CD4-positive, alpha-beta T cell treated with Interleukin-4 for 1 hour (primary cell): Measurements from ENCODE around the gene BRD4.
A peak's percentile ranks its signal among the peaks of the same experiment; 100 is the strongest.

Source experiments
- DNase-seq, 2 donors: peaks; one replicate each; pipeline ENCODE4 v3.0.0-alpha.2; 2020 to 2022

Gene BRD4

GRCh38 chr19:15288146-15288963 is 44.0 kb downstream of the BRD4 start:
- peak in 1 of 2 donors; percentile 41 for DNase-seq

DNA sequence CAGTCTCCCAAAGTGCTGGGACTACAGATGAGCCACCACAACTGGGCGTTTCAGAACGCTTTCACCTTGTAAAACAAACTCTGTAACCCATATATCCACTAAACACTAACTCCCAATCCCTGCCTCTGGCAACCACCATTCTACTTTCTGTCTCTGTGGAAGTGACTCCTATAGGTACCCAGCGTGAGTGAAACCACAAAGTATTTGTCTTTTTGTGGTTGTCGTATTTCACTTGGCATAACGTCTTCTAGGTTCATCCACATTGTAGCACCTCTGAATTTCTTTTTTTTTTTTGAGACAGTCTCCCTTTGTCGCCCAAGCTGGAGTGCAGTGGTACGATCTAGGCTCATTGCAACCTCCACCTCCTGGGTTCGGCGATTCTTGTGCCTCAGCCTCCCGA is 44.8 kb downstream of the BRD4 start:
- no peak for DNase-seq

DNA sequence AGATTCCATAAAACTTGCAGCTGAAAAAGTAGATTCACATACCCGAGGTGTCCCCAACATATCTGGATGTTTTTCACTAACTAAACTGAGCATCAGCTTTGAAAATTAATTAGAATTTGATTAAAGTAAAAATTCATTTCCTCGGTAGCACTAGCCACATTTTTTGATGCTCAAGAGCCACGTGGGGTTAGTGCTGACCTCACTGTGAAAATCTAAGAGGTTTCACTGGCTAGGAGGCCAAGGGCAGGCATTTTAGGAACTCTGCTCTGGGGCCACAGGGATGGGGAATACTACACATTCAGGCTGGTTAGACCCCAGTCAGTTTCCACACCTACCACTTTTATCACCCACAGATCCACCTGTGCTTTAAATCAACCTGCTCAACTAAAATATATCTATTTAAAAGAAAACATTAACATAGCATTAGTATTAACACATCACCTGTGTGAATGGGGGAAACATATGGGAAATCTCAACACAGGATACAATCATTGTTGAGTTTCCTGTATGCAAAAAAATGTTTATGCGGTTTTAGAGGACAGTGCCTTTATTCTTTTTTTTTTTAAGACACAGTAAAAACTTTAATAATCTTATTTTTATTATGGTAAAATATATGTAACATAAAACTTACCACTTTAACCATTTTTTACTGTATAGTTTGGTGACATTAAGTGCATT is 45.5 kb downstream of the BRD4 start:
- peak in 1 of 2 donors; percentile 26 for DNase-seq

GRCh38 chr19:15285896-15286591 is 46.3 kb downstream of the BRD4 start:
- peak in 1 of 2 donors; percentile 69 for DNase-seq

- no peak for DNase-seq
Measured at GRCh38 chr19:15284896-15285295, 47.4 kb downstream of the BRD4 start.

DNA sequence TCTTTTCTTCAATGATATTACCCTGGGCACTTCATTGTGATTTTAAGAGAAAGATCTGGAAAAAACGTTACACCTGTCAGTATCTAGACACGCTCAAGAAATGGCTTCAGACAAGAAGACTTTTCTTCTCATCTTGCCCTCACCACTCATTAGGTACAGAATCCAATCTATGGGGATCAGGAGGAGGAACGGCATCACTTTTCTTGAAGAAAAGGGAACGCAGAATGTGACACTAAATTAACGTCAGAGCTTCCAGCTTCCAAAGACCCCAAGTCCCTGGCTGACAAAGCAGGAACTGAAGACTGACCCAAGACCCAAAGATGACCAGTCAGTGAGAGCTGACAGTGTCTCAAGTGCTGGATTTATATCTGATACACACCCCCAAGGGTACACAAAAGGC is 48.2 kb downstream of the BRD4 start:
- no peak for DNase-seq

- no peak for DNase-seq
Measured at GRCh38 chr19:15283141-15283883, 49.0 kb downstream of the BRD4 start.

- no peak for DNase-seq
Measured at GRCh38 chr19:15282311-15282705, 50.0 kb downstream of the BRD4 start.

DNA sequence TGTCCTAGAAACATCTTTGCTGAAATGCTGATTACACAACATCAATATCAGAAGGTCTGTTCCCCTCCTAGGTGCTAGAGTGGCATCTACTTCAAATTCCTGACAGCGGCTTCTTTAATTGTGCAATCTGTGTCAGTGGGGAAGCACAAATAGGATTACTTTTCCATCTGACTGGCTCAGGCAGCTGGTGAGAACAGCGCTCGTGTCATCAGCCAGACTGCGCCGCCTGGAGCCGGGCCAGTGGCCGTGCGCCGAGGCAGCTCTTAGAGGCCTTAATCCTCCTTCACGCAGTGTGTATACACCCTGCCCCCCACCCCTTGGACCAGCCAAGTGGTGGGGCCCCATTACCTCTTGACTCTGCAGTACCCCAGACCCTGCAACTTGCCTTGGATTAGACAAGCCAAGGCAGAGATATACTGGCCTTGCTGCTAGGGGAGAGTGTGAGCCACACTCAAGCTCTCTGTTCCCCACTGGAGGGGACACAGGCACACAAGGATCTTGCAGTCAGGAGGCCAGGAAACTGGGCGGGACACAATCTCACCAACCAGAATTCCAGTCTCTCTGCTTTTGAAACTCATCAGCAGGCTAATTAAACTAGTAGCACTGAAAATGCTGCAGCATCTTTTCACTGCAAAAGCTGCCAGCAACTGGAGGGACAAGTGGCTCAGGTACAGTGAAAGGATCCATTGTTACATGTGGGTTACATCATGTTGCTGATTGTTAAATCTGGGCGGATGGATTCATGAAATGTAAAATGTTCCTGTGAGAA is 51.2 kb downstream of the BRD4 start:
- no peak for DNase-seq

DNA sequence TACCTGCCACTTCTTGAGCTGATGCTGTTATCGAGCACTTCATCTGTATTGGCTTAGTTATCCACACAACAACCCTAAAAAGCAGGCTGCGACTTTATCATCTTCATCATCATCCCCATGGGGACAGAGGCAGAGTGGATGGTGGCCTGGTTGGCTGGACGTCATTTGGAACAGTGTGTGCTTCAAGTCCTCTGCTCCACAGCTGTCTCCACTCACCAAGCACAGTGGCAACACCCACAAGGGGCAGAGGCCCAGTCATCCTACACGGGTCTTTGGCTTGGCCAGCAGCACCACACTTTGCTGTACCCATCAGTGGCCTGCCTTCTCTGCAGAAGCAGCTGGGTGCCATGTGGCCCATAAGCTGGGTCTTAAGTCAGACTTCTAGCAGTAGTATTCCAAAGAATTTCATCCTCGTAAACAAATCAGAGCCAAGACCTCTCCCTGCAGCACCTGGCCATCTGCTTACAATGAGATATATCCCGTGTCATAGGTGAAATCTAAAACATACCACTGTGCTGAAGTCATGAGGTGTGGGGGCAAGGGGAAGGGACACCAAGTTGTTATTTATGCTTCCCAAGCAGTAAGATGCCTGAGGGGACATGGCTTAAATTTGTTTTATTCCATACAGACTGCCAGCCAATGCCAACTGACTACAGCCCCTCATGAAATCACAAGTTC is 52.2 kb downstream of the BRD4 start:
- DNase-seq = no peak

DNA sequence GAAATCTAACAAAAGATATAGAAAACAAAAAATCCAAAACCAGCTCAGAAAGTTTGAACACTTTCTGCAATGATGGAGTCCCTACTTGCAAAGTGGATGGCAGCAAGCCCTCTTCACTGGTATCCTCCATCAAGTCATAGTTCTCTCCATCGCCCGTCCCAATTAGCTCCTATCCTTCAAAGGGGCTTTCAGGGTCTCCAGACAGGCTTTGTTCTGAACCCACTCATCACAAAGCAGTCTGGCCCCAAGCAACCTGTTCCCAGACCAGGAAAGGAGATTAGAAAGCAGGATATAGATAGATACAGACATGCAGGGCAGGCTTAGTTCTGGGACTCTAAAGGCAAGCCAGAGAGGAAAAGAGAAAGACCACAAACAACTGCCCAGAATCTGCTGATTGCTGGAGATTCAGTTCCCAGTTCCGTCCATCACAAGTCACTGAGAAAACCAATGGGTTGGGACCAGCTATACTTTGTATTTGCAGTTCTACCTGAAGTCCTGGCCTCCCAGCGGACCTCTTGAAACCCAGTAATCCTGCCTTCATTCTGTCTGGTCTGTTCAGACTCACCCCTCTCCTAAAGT is 52.9 kb downstream of the BRD4 start:
- DNase-seq = no peak

- DNase-seq = no peak
Measured at GRCh38 chr19:15276620-15277215, 55.6 kb downstream of the BRD4 start.

- DNase-seq = no peak
Measured at GRCh38 chr19:15274477-15274876, 57.9 kb downstream of the BRD4 start.

- no peak for DNase-seq
Measured at GRCh38 chr19:15269806-15270205, 62.5 kb downstream of the BRD4 start.

GRCh38 chr19:15268928-15269253 is 63.4 kb downstream of the BRD4 start:
- no peak for DNase-seq

- DNase-seq = no peak
Measured at GRCh38 chr19:15268192-15268927, 64.0 kb downstream of the BRD4 start.

- DNase-seq = no peak
Measured at GRCh38 chr19:15266683-15267082, 65.7 kb downstream of the BRD4 start.

GRCh38 chr19:15265850-15266248 is 66.5 kb downstream of the BRD4 start:
- no peak for DNase-seq

DNA sequence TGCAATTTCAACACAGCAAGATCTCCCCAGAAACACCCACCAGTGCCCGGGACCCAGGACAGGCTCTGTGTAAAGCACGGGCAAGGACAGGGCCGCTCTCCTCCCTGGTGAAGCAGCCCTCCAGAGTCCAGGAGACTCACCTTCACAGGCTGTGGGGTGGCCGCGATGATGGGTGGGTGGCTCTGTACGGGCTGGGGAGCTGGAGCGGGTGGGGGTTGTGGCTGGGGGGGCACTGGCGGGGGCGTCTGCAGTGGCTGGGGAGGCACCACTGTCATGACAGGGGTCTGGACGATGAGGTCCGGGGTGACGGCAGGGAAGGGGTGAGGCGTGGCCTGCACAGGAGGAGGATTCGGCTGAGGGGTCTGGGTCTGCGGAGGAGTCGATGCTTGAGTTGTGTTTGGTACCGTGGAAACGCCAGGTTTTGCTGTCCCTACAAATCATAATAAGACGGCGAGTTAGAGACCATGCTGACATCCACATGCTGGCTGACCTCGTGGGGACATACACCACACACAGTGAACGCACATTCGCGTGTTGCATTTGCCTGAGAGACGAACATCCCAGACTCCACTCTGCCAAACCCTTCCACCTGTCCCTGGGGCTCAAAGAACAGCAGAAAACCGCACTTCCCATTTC is 67.0 kb downstream of the BRD4 start:
- DNase-seq = no peak

DNA sequence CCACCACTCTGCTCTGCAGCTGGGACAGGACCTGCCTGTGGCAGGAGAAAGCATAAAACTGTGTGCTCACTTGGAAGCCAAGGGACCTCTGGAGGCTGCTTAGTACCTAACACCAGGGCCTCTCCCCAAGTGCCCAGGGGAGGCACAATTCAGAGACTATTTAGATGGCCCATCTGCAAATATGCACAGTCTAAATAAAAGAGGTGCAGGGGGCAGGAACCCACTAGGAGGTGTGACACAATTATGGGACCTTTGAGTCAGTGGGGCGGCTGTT is 67.5 kb downstream of the BRD4 start:
- DNase-seq = no peak
